HG03520 (cell line): ENCODE results near the gene RABGAP1L.

Experiments used
- ATAC-seq: cut with Tn5 transposase; IDR thresholded peaks from one replicate; pipeline ENCODE4 v1.9.1; 2021; ENCODE audit warnings: mild to moderate bottlenecking, moderate library complexity; ENCODE audit not compliant: unreplicated experiment

The RABGAP1L gene

DNA sequence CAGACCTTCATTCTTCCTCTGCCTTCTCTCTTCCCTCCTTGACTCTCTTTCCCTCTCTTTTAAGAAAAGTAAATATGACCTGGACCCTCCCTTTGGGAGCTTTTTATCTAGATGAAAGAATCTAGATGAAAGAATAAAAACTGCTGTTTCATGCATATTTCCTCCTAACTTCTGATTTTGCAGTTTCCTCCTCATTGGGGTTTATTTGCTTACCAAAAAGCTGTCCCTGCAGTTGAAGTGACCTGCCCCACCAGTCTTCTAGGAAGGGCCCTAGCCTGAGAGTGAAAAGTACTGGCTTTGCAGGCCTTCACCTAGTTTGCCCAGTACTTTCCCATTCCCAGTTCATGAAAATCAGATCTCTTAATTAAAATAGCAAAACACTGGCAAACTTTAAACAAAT, 812.1 kb downstream of the RABGAP1L start:
- no peak for ATAC-seq

- no peak for ATAC-seq
Measured at GRCh38 chr1:174971902-174972301, 812.6 kb downstream of the RABGAP1L start.

DNA sequence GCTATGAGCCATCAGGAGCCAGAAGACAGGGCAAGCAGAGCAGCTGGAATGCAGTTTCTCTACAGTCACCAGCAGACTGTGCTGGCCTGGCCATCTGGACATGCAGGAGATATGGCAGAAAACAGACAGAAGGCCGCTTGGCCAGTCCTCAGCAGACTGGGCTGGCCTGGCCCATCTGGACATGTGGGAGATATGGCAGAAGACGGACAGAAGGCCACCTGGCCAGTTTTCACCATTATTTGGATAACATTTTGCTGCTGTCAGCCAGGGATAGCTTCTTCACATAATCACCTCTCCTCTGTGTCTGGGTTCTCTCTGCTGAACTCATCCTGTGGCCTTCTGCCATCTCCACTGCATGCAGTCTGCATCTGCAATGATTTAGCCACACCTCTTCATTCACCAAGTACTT, 815.4 kb downstream of the RABGAP1L start:
- no peak for ATAC-seq

DNA sequence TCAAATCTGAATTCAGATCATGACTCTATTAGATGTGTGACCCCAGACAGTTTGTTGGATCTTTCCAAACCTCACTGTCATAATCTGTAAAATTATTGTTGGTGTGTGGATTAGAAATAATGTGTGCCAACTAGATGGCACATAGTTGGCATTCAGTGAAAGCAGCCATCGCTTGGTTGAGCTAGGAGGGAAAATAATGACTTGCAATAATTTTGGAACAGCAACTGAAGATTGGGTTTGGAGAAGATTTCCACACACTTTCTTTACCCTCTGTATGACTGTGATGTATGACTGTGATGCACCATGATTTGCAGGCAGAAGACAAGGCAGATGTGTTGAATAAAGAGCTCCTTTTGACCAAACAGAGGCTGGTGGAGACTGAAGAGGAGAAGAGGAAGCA, 816.4 kb downstream of the RABGAP1L start:
- no peak for ATAC-seq

DNA sequence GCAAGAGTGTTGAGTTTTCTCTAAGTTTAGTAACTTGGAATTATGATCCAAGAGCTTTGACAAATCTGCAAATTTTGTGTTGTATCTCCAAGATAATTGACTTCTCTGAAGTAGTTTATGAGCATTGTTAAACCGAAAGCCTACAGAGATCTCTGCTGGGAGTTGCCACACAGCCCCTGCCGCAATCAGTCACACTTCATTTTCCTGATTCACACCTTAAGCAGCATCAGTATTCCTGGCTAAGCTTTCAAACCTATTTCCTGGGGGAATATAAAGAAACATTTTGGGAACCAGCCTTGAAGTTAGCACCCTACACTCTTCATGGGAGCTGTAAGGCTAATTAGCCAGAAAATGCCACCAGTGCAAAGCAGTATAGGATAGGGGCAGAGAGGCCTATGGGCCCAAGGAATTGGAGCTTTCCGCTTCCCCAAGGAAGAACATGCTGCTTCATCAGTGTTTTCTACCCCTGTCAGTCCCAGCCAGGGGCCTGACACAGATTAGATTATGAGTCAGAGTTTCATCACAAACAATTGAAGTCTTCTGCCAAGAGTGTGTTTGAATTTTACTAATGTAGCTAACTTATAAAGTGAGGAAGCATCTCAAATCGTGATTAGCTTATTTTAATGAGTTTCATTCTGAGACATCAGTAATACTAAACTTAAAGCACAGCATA, 817.3 kb downstream of the RABGAP1L start:
- ATAC-seq: no peak

- no peak for ATAC-seq
Measured at GRCh38 chr1:174982971-174983689, 823.8 kb downstream of the RABGAP1L start.

GRCh38 chr1:174984952-174985351, 825.6 kb downstream of the RABGAP1L start:
- ATAC-seq: no peak

DNA sequence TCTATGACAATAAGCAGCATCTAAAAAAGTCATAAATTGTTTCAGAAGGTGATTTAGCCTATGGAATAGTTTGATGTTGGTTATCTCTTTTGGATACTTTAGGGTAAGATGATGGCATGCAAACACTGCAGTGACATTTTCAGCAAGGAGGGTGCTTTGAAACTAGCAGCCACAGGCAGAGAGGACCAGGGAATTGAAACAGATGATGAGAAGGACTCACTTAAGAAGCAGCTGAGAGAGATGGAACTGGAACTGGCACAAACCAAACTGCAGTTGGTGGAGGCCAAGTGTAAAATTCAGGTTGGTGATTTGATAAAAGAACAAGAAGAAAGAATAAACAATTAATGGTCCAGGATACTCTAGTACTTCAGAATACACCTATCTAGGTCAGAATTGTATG, 829.2 kb downstream of the RABGAP1L start:
- ATAC-seq: no peak

DNA sequence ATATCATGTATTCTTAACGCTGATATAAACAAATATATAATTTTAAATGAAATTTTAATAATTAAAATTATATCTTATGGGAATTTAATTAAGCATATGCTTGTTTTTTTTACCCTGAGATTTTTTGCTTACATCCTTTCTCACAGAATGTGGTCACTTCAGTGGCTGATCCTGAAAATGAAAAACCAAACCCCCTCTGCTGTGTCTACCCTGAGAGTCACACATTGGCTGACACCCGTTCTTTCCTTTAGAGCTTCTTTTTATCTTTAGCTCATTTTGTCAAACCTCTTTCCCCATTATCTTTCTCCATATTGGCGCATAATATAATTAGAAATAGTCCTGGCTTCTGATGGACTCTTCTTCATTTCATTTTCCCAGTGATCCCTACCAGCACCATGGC, 829.7 kb downstream of the RABGAP1L start:
- ATAC-seq: no peak

DNA sequence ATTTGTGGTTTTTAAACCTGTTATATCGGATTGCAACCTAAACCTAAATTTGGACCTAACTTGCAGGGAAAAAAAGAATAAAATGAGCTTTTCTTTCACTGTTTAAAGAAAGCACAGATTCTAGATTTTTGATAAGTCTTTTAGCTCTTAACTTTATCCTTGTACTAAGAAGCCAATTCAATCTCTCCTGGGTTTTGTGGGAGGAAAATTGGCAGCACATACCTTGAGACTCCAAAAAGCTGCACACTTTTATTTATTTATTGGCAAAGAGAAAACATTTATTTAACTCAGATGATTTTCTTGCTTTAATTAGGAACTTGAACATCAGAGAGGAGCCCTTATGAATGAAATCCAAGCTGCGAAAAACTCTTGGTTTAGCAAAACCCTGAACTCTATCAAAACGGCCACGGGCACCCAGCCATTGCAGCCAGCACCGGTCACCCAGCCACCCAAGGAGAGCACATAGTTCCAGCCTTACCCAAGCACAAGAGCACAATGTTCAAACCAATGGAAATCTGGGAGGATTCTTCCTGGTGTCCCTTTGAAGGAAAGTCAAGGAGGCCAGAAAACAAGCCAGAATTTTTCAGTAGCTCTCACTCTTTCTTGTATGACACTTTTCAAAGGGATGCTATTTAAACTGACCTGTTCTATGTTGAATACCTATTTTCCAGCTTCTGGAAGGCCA, 830.4 kb downstream of the RABGAP1L start:
- no peak for ATAC-seq

GRCh38 chr1:174990382-174990999, 831.2 kb downstream of the RABGAP1L start:
- no peak for ATAC-seq

DNA sequence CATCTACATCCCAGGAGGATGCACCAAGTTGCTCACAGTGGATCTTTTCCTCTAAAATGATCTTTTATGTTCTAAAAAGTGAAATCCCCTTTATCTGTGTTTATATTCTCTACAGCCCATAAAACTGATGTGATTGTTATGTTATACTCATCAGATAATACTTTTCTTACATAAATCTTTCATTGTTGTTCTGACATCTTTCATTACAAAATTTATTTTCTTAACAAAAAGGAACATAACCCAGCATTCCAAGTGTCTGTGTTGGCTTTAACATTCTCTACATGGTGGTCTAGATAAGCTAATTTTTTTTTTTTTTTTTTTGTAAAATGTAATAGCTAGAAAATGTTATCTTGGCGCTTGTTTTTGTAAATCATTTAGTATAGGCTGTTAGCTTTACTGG, 832.2 kb downstream of the RABGAP1L start:
- no peak for ATAC-seq

GRCh38 chr1:174995121-174995520, 835.8 kb downstream of the RABGAP1L start:
- no peak for ATAC-seq

GRCh38 chr1:174995916-174996315, 836.6 kb downstream of the RABGAP1L start:
- no peak for ATAC-seq

DNA sequence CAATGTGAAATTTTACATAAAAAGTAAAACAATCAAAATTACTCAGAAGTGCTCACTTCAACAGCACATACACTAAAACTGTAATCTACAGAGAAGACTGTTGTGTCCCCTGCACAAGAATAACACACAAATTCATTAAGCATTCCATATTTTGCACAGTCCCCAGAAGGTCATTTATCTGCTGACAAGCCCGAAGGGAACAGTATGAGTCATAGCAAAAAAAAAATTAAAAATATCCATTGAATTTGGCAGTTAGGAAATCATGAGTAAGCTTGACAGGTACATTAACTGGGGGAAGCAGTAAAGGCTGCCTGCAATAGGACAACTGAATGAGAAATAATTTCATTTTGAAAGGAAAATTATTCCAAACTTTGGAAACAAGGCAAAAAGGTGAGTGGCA, 837.2 kb downstream of the RABGAP1L start:
- ATAC-seq: no peak

DNA sequence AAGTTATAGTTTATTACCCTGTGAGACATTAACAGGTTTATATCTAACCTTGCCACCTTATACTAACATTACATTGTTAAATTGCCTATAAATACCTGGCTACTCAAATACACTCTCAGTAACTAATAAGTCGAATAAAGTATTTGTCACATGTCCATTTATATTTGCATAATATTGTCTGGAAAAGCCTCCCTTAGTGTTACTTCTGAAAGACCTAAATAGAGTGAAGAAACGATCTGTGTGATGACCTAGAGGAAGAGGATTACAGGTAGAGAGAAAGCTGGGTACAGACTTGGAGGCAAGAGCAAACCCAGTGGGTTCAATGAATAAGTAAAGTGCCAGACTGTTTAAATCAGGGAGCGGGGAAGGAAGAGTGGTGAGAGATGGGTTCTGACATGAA, 837.7 kb downstream of the RABGAP1L start:
- no peak for ATAC-seq

GRCh38 chr1:174998569-174999215, 839.4 kb downstream of the RABGAP1L start:
- no peak for ATAC-seq

DNA sequence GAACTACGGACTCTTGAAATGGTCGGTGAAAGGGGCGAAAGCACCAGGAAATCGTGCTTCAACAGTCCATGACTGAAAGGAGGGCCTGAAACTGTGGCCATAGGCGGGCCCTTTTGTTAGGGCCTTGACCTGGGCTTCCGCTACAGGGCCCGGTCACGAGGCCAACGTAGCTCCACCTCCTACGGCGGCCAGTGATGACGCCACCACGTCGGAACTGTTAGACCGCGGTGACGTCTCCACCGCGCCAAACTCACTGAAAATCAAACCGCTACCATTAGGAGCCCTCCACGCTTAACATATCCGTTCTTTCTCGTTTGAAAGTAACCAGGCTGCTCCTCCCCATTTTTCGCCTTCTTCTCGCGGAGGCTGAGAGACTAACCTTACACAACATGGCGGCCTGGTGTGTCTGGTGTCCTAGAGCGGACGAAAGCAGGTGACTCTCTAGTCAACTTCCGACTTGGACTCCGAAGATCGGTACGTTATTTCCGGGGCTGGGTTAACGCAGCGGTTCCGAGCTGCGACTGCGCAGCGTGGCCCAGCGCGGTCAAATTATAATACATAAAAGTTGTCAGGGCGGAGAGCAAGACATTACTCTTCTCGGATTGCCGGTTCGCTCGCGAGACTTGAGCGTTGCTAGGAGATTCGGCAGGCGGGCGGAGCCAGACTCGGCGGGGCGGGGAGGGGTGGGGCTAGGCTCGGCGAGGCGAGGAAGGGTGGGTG, 840.1 kb downstream of the RABGAP1L start:
- peak; percentile 76 for ATAC-seq

- peak; percentile 1 for ATAC-seq
Measured at GRCh38 chr1:174999936-175000696, 840.8 kb downstream of the RABGAP1L start, which contains the start of gene CACYBP. Gene CACYBP (plus strand): TSS chr1:174999947. CDS start chr1:175000181, 234 bp downstream.
